ENCODE results near the gene PCCA.

DNA sequence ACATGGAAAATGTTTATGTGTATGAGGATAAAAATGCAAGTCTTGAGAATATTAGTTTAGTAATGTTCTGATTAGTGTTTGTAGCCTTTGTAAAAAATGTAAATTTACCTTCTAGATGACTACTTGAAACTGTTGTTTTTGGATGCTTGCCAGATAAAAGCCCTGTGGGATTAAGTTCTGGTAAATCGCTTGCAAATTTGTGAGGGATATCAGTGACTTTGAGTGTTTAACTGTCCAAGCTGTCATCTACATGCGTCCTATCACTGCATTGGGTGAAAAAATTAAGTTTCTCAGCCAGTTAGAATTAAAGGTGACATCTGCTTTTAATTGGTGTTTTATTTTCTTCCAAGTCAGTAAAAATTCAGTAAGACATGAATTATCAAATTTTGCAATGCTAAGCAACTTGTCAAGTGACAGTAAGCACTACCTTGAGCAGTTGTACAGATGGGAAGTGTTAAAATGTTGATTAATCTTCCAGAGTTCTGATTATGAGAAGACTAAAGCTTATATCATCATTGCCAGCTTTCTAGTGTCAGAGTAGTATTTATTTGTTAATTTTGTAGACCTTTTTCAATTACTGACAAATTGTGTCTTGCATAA, 88.0 kb downstream of the PCCA start:
- TF ChIP-seq FOXM1 (IDR thresholded peaks at IDR 0.05; ENCODE audit: borderline replicate concordance) (no peak), FOXK2 (IDR thresholded peaks at IDR 0.05) (no peak), HDGF (IDR thresholded peaks at IDR 0.05; ENCODE audit: borderline replicate concordance) (no peak), LEF1 (IDR thresholded peaks at IDR 0.05; ENCODE audit: borderline replicate concordance) (no peak), SP1 (IDR thresholded peaks at IDR 0.05) (no peak), BHLHE40 (IDR thresholded peaks at IDR 0.05; ENCODE audit: borderline replicate concordance) (no peak)
